ENCODE data around the gene RNPS1. TPM values are rescaled to one million over a fixed set of nuclear protein-coding genes. Genes with fewer than 3 reads are reported as not detected.
A peak's percentile ranks its signal among the peaks of the same experiment; 100 is the strongest.

RNPS1 gene
- total and polyA plus RNA-seq, 9 of the 15 experiments (the other 6 are each of a cell fraction or from before 2014, with no cell fraction given), result 44.9 to 338 (median 202) TPM

DNA sequence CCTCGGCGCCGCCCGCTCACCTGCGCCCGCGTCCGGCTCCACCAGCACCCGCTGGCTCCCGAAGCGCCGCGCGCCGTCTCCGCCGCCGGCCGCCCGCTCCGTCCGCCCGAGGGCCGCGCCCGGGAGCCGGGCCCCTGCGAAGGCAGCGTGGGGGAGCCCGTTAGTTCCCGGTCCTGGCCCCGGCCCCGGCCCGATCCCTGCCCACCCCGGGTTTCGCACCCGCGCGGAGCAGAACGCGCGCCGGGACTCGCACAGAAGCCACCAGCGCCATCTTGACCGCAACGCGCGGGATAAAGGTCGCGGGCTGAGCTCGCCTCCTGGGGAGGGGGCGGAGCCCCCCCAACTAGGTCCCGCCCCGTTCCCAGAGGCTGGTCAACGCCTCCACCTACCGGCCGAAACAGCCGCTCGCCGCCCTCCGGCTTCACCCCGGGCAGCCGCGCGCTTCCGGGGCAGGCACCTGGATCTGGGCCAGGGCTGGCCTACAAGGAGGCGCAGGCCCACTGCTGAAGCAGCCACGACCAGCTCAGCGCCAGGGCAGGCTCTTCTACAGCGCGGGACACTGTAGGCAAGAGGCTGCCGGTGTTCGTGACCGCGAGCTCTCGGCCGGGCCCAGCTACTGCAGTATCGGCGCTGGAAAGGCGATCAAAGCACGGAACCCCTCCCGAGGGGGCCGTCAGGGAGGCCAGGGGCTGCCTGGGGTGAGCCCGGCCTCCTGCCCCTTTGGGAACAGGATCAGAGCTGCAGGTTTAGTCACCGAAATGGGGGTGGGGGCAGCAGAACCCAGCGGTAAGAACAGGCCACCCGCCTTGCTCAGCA, 16.4 kb downstream of the RNPS1 start, which contains the start of gene ECI1 (continued):
- TF ChIP-seq ZNF592 (IDR thresholded peaks at IDR 0.05) (0 out of 2 replicates have a peak, but pooled peaks have one; percentile 29), RAD21 (CRISPR knock-in tag; conservative IDR thresholded peaks at IDR 0.05 in 1 of 2, IDR thresholded peaks at IDR 0.05 in 1 of 2) (peak; percentile 82 to 85), ETV1 (tag; conservative IDR thresholded peaks at IDR 0.05; ENCODE audit: low read depth) (peak; percentile 94), ETV6 (IDR thresholded peaks at IDR 0.05; ENCODE audit: borderline replicate concordance in 1 of 2, low read depth in 2 of 2, low read length in 1 of 2) (no peak), ETV6 (CRISPR knock-in tag; IDR thresholded peaks at IDR 0.05; ENCODE audit: borderline replicate concordance) (no peak), MXD1 (CRISPR knock-in tag; IDR thresholded peaks at IDR 0.05; ENCODE audit: borderline replicate concordance, poor library complexity, severe bottlenecking) (no peak), CBX3 (IDR thresholded peaks at IDR 0.05; ENCODE audit: borderline replicate concordance in 1 of 2, low read length in 2 of 2) (no peak; a peak in 1 of 3 replicates), HCFC1 (IDR thresholded peaks at IDR 0.05; ENCODE audit: low read depth, low read length) (peak; percentile 64; the same call in 1 of the 2 replicates), ATF7 (IDR thresholded peaks at IDR 0.05) (peak; percentile 80), ZNF512 (tag; IDR thresholded peaks at IDR 0.05) (no peak), RNF219 (CRISPR knock-in tag; IDR thresholded peaks at IDR 0.05) (no peak), NFYB (IDR thresholded peaks at IDR 0.05; ENCODE audit: extremely low read depth, insufficient read length) (no peak), MYC (IDR thresholded peaks at IDR 0.05; ENCODE audit: low read depth, low read length) (peak; percentile 90), MYC (CRISPR knock-in tag; IDR thresholded peaks at IDR 0.05; ENCODE audit: borderline replicate concordance, low read depth) (peak; percentile 76; the same call in 1 of the 2 replicates), HMG20A (CRISPR knock-in tag; conservative IDR thresholded peaks at IDR 0.05) (no peak), ATF1 (CRISPR knock-in tag; IDR thresholded peaks at IDR 0.05) (no peak), ATF1 (tag; IDR thresholded peaks at IDR 0.05) (peak; percentile 63)

Measured in K562 (cell line).